ENCODE data around the gene PDXP. TPM values are rescaled to one million over a fixed set of nuclear protein-coding genes. Genes with fewer than 3 reads are reported as not detected.

Gene PDXP
- total and polyA plus RNA-seq, 7 donors = 7.5 to 51.1 (median 12.8) TPM

DNA sequence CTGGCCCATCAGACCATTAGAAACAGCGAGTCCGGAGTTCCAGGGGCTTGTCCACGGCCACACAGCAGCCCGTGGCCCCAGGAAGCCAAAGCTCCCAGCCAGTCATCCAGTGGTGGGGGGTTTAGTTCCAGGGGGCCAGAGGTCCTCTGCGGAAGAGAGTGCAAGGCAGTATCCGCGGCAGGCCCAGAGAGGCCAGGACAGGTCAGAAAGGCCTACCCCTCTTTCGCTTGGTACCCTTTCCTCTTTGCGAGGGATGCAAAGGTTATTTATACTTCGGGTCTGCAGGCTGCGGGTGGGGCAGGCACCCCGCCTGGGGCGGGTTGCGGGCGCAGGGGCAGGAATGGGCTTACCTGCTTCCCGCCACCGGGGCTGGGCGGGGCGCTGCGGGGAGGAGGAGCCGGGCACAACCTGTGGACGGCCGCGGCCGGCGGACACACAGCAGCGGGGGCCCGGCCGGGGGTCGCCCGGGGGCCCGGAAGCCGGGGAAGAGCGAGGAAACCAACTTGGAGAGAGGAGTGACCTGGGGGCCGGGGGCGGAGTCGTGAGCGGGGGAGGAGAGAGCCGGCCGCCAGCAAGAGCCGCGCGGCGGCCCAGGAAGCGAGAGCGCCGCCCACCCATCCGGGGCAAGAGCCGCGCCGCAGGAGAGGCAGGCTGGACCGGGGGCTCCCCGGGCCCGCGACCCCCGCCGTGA is 19.3 kb upstream of the PDXP start, which contains the start of gene SH3BP1:
Gene SH3BP1, plus strand, starts transcription at position 600 of the 691 bp plus-strand sequence. CDS start 119 bp downstream, outside the sequence.
- Histone ChIP-seq H3K27ac (peak within 1 kb of the TSS; percentile 27 to 64 (median 61)), H3K36me3 (no peaks in the 10 kb centered on the region), H3K9me3 (no peaks in the 10 kb centered on the region), H3K27me3 (peaks cover 0 to 7% (median 6%) of the 10 kb centered on the region in 3 donors), H3K4me1 (peaks cover 2 to 40% (median 32%) of the 10 kb centered on the region in 4 donors), H3K4me3 (peak within 1 kb of the TSS; percentile 40 to 63 (median 52))
- TF ChIP-seq, protein P1, sequence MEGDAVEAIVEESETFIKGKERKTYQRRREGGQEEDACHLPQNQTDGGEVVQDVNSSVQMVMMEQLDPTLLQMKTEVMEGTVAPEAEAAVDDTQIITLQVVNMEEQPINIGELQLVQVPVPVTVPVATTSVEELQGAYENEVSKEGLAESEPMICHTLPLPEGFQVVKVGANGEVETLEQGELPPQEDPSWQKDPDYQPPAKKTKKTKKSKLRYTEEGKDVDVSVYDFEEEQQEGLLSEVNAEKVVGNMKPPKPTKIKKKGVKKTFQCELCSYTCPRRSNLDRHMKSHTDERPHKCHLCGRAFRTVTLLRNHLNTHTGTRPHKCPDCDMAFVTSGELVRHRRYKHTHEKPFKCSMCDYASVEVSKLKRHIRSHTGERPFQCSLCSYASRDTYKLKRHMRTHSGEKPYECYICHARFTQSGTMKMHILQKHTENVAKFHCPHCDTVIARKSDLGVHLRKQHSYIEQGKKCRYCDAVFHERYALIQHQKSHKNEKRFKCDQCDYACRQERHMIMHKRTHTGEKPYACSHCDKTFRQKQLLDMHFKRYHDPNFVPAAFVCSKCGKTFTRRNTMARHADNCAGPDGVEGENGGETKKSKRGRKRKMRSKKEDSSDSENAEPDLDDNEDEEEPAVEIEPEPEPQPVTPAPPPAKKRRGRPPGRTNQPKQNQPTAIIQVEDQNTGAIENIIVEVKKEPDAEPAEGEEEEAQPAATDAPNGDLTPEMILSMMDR (IDR thresholded peaks at IDR 0.05) = no peak
- TF ChIP-seq POLR2A (IDR thresholded peaks at IDR 0.05) = no peak
- TF ChIP-seq POLR2AphosphoS5 (IDR thresholded peaks at IDR 0.05) = no peak
- TF ChIP-seq EP300 (IDR thresholded peaks at IDR 0.05) = no peak
- intact Hi-C loops (cut with DNase I) = no loop called here
- WGBS, 2 donors = 2 to 4% methylated on average over 57 of the region's 57 CpGs
- DNase-seq = no peak

DNA sequence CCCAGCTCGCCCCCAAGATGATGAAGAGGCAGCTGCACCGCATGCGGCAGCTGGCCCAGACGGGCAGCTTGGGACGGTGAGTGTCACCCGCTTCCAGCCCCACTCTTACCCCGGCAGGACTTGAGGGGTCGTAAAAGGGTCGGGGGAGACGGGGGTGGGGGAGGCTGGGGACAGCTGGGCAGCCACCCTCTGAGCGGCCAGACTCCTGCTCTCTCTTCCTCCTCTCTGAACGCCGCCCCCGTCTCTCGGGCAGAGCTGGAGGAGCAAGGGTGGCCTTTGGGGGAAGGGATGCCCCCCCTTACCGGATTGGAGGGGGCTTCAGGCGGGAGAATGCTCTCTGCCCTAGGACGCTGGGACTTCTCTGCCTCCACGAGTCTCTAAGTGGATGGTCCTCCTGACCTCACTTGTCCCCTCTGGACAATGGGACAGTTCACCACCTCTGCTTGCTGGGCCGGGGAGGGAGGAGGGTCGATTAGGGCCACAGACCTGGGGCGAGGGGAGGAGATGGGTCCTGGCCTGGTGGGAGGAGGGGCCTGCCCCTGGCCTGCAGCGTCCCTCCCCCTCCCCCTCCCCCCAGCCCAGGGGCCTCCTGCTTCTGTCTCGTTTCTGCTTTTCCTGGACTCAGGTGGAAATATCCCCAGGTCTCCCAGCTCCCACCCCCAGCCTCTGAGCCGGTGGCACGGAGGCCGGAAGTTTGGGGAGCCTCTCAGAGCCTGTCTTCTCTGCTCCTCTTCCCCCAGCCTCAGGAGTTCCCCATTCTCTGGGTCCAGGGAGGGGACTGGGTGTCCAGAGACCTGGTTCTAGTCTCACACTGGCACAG is 18.5 kb upstream of the PDXP start:
- H3K27ac ChIP-seq = peak overlapping the region; percentile 27 to 64 (median 61)
- 1 to 2% methylated on average over 27 of the region's 27 CpGs for WGBS, 2 donors
- H3K9me3 ChIP-seq = no peaks in the 10 kb centered on the region
- peaks cover 0 to 7% (median 6%) of the 10 kb centered on the region in 3 donors for H3K27me3 ChIP-seq
- no peaks in the 10 kb centered on the region for H3K36me3 ChIP-seq
- peak overlapping the region; percentile 40 to 63 (median 52) for H3K4me3 ChIP-seq
- DNase-seq = no peak
- intact Hi-C loops (cut with DNase I) = no loop called here
- TF ChIP-seq POLR2A (IDR thresholded peaks at IDR 0.05) (no peak), EP300 (IDR thresholded peaks at IDR 0.05) (no peak), POLR2AphosphoS5 (IDR thresholded peaks at IDR 0.05) (no peak)
- TF ChIP-seq, protein P1 (IDR thresholded peaks at IDR 0.05) = no peak
- H3K4me1 ChIP-seq = peaks cover 0 to 32% (median 24%) of the 10 kb centered on the region in 4 donors

DNA sequence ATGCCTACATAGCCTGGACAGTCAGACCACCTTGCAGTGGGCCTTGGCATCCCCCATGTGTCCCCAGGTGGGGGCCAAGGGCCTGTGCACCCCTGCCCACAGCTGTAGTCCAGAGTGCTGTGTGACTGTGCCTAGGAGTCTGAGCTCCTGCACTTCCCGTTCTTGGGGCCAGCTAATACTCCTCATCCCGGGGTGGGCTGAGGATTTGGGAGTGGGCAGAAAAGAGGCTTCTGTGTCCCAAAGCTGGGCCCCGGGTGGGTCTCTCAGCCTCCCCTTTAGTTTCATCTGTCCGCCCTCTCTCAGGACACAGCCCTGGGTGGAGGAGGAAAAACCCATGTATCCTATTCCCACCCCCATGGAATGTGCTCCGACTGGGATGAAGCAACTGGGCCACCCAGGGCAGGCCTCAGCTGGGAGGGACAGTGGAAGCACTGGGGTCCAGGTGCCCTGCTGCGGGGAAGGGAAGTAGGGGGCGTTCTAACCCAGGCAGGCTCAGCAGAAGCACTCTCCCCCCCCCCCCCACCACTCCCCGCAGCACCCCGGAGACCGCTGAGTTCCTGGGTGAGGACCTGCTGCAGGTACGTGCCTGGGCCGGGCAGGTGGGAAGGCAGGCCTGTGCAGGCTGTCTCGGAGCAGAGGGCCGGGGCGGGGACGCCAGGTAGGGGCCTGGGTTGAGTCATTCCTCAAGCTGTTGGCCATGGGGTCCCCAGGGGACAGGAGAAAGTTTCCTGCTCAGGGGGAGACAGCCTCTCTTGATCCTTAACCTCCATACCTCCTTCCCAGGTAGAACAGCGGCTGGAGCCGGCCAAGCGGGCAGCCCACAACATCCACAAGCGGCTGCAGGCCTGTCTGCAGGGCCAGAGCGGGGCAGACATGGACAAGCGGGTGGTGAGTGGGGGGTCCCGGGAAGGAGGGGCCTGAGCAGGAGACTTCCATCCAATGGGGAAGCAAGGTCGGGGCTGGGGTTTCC is 17.6 kb upstream of the PDXP start:
- DNase-seq = no peak
- WGBS, 2 donors = 15 to 49% methylated on average over 24 of the region's 24 CpGs
- intact Hi-C loops (cut with DNase I) = no loop called here
- H3K4me3 ChIP-seq = peak overlapping the region in 3 of 4 donors; percentile 50 to 63 (median 54)
- TF ChIP-seq, protein P1 (IDR thresholded peaks at IDR 0.05) = no peak
- no peak for TF ChIP-seq POLR2AphosphoS5 (IDR thresholded peaks at IDR 0.05)
- no peak for TF ChIP-seq POLR2A (IDR thresholded peaks at IDR 0.05)
- TF ChIP-seq EP300 (IDR thresholded peaks at IDR 0.05) = no peak
- H3K36me3 ChIP-seq = no peaks in the 10 kb centered on the region
- H3K27ac ChIP-seq = peak overlapping the region in 2 of 4 donors; percentile 60 to 64
- H3K4me1 ChIP-seq = peaks cover 0 to 27% (median 22%) of the 10 kb centered on the region in 4 donors
- H3K9me3 ChIP-seq = no peaks in the 10 kb centered on the region
- H3K27me3 ChIP-seq = peaks cover 0 to 7% (median 6%) of the 10 kb centered on the region in 3 donors

DNA sequence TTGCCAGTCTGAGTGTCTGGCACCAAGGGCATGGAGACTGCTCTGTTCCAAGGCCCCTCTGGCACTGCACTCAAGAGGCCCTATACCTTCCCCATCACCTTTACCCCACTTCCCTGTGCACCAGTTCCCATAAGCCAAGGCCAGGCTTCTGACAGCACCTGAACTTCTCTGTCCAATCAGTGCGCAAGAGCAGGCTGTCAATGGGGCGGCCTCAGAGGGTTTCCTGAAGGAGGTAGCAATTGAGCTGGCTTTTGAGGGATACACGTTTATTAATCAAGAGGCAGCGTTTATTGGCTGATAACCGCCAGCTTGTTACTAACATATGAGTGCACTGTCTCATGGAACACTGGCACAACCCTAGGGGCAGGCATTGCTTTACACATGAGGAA is 17.0 kb upstream of the PDXP start:
- 14 to 64% methylated on average over 5 of the region's 5 CpGs for WGBS, 2 donors
- peaks cover 0 to 27% (median 22%) of the 10 kb centered on the region in 4 donors for H3K4me1 ChIP-seq
- H3K27ac ChIP-seq = peak overlapping the region in 1 of 4 donors; percentile 64

More for the DNA sequence above, 17.0 kb upstream of the PDXP start:
- intact Hi-C loops (cut with DNase I) = no loop called here
- peaks cover 0 to 7% (median 6%) of the 10 kb centered on the region in 3 donors for H3K27me3 ChIP-seq
- H3K36me3 ChIP-seq = no peaks in the 10 kb centered on the region
- no peak for DNase-seq
- no peaks in the 10 kb centered on the region for H3K9me3 ChIP-seq
- no peak for TF ChIP-seq POLR2AphosphoS5 (IDR thresholded peaks at IDR 0.05)
- TF ChIP-seq, protein P1 (IDR thresholded peaks at IDR 0.05) = no peak
- no peak for TF ChIP-seq POLR2A (IDR thresholded peaks at IDR 0.05)
- TF ChIP-seq EP300 (IDR thresholded peaks at IDR 0.05) = no peak
- no peak overlapping the region for H3K4me3 ChIP-seq

Data from sigmoid colon (tissue), 7 donors.